GM21786 (cell line): ENCODE data around the gene KRT26.
"Not testable (repeated sequence)": the region's sequence is repeated elsewhere in the genome, so short reads cannot be mapped to it uniquely, and the experiment has no call there.

ENCODE experiments used
- ATAC-seq: cut with Tn5 transposase; IDR thresholded peaks from one replicate; pipeline ENCODE4 v1.9.1; 2021; ENCODE audit not compliant: unreplicated experiment

KRT26 gene

DNA sequence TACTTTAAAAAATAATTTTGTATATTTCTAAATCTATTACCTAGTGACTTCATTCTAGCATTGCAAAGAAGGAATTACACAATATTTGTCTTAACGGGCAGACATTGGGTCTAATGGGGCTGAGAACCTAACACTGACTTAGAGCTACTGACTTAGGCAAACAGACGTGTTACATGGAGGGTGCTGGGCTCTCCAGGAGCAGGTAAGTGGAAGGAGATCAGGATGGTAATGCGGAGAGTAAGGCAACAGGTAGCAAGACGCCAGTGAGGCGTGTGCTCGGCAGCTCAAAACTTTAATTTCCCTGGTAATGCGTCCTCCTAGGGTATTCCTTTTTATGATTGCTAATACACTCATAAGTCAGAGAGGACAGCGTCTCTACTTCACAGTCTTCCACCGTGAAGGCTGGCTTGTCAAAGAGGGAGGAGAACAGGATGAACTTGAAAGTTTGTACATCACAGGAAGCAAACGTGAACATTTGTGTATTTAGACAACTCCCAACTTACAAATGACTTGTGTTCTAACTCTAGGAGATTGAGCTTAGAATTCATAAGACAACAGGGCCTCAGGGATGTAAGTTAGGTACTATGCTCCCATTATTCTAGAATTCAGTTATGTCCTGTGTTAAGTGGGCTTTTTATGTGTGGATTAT lies 23.1 kb upstream of the KRT26 start:
- no peak for ATAC-seq

DNA sequence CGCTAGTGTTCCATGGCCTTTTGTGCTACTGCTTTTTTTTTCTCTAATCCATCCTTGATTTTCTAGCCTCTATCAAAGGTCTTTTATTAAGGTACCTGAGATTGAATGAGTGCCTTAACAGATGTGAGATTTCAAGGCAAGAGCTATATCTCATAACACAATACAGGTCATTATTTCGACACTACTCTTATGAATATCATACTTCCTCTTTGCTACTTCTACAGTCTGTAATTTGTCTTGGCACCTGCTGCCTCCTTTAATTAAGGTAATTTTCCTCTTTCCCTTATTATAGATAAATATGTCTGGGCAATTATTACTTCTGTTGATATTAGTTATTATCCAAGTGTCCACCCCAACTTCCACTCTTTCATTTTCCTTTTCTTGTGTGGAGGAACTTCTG lies 22.5 kb upstream of the KRT26 start:
- no peak for ATAC-seq

DNA sequence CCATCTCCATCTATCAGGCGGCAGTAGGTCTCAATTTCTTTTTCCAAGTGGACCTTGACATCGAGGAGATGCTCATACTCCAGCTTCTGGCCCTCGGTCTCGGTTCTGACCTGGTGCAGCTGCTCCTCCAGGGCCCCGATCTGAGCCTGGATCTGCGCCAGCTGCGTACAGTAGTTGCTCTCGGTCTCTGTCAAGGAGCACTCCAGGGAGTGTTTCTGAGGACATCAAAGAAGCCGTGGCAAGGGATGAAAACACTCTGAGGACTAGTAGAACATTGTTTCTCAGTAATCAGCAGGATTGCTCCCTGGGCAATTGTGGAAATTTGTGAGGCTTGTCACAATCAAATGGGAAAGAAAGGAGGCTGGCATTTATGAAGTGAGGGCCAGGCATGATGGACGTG lies 21.8 kb upstream of the KRT26 start:
- no peak for ATAC-seq

DNA sequence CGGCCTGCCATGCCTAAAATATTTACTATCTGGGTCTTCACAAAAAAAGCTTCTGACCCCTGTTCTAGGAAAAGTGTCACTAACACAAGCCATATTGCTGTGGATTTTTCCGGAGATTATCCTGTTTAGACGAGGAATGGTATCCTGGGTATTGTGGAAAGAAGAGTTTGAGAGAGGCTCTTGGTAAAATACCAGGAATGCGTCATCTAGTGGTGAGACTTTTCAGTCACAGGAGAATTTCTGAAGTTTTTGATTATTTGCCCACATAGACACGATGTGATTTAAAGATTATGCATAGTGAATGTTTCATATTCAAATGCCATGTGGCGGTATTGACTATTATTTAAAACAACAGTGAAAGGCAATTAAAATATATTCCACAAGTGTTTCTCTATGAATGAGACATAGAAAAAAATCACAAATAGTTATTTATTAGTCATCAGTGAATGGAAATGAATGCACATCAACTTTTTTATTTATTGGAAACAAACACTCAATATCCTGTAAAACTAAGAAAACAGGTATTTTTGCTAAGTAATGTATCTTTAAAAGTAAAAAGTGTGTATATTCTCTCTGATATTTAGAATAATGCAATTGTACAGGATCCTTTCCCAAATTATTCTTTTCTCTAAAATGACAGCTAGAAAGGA lies 19.9 kb upstream of the KRT26 start:
- no peak for ATAC-seq

DNA sequence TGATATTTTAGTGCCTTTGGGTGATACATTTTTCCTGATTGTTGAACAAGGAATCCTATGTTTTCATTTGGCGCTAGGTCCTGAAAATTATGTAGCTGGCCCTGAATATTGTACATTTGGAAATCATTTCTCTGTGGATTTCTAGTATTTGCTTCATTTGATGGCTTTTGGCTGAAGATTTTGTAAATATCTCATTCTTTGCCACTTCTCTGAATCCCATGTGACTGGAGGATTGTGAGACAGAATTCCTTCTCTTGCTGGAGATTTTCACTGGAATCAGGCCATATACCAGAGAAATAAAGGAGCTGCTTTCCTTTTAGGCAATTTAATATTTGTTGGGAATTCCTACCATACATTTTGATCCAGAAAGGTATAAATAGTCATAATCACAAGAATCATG lies 19.1 kb upstream of the KRT26 start:
- ATAC-seq: no peak

- no peak for ATAC-seq
Observed at GRCh38 chr17:40782450-40782849, 10.4 kb upstream of the KRT26 start, which contains the start of gene KRT27. KRT27 (minus strand) TSS chr17:40782550; CDS start chr17:40782493, 57 bp downstream.

DNA sequence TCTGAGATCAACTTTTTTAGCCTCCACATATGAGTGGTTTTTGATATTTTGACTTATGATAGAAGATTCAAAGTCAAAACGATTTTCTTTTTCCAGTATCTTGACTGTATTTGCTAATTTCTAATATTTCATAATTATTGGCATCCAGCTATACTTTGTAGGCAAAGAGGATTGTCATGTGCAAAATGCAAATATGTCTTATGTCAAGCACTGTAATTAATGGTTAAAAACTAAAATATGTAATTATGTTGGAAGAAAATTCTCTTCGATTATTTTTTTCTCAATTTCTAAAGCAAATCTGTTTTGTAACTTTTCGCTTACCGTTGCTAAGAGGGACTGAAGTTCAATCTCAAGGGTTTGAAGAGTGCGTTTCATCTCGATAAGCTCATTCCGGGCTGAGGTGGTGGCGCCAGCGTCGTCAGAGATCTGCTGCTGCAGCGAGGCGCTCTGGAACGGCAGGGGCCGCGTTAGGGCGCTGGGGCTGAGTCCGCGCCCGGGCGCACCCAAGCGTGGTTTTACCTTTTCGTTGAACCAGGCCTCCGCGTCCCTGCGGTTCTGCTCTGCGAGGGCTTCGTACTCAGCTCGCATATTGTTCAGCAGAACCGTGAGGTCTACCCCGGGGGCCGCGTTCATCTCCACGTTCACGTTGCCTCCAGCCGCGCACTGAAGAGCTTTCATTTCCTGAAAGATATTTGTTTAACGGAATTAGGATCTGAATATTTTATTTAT lies 7.3 kb upstream of the KRT26 start:
- ATAC-seq: no peak

GRCh38 chr17:40778461-40778860 lies 6.5 kb upstream of the KRT26 start:
- ATAC-seq: no peak

GRCh38 chr17:40777971-40778370 lies 6.0 kb upstream of the KRT26 start:
- ATAC-seq: no peak

DNA sequence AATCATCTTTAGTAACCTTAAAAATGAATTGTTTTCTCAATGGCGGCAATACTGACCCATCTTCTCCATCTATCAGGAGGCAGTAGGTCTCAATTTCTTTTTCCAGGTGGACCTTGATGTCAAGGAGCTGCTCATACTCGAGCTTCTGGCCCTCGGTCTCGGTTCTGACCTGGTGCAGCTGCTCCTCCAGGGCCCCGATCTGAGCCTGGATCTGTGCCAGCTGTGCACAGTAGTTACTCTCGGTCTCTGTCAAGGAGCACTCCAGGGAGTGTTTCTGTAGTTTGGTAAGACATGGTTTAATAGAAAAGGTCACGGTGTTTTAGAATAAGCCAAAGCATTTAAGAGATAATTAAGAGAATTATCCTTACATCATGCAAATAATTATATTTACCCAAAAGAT lies 5.5 kb upstream of the KRT26 start:
- no peak for ATAC-seq

DNA sequence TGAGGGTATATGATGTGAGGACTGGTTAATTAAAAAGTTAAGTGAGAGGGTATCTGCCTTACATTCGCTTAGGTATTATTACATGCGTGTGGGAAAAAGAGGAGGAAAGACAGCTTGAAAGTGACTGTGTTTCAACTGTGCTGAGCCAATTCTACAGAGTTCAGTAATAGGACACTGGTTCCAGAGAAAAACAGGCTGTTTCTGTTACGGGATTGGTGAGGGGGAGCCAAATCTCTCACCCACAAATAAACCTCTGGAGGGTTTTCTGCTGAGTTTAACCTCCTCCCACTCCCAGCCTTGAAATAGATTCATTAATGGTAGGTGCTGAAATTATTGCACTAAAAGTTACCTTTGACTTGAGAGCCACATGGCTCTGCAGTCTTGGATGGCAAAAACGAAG lies 3.9 kb upstream of the KRT26 start:
- ATAC-seq: no peak

GRCh38 chr17:40765657-40766056 lies 6.3 kb downstream of the KRT26 start:
- no peak for ATAC-seq

DNA sequence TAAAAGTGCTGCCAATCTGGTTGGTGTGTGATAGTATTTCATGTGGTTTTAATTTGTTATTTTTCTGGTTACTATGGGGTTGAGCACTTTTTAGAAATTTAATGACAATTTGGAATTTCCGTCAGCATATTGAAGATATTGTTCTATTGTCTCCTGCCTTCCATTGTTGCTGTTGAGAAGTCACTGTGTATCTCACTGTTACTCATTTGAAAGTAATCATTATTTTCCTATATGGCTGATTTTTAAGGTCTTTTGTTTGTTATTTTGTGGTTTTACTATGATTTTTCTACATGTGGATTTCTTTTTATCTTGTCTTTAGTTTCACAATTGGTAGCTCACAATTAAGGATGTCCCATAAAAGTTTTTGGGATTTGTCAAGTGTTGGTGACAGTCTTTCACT lies 8.2 kb downstream of the KRT26 start:
- ATAC-seq: no peak

DNA sequence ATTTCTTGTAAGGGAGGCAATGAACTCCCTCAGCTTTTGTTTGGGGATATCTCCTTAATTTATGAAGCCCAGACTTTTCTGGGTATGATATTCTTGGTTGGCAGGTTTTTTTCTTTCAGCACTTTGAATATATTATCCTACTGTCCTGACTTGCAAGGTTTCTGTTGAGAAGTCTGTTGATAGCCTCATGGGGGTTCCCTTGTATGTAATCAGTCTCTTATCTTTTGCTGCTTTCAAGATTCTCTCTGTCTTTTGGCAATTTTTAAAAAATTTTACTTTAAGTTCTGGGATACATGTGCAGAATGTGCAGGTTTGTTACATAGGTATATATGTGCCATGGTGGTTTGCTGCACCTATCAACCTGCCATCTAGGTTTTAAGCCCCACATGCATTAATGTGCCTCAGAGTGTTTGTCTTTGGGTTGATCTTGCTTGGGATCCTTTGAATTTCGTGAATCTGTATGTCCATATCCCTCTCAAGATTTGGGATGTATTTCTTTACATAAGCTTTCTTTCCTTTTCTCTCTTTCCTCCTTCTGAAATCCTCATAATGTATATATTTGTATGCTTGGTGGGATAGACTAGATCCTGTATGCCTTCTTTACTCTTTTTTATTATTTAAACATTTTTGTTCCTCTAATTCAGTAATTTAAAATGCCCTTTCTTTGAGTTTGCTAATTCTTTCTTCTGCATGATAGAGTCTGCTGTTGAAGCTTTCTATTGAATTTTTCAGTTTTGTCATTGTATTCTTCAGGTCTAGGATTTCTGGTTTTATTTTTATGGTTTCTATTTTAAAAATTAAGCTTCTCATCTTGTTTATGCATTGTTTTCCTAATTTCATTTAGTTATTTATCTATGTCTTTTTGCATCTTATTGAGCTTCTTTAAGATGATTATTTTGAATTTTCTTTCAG lies 11.6 kb downstream of the KRT26 start:
- ATAC-seq: no peak

GRCh38 chr17:40755231-40755630 lies 16.8 kb downstream of the KRT26 start, which contains the start of gene KRT25:
KRT25 (minus strand) TSS chr17:40755331; CDS start chr17:40755271, 60 bp downstream.
- no peak for ATAC-seq

GRCh38 chr17:40753804-40754203 lies 18.2 kb downstream of the KRT26 start:
- ATAC-seq: no peak

- no peak for ATAC-seq
Observed at GRCh38 chr17:40751065-40751464, 20.9 kb downstream of the KRT26 start.

GRCh38 chr17:40750391-40750790 lies 21.6 kb downstream of the KRT26 start:
- ATAC-seq: no peak

- ATAC-seq: not testable (repeated sequence)
Observed at GRCh38 chr17:40748666-40749065, 23.3 kb downstream of the KRT26 start.

DNA sequence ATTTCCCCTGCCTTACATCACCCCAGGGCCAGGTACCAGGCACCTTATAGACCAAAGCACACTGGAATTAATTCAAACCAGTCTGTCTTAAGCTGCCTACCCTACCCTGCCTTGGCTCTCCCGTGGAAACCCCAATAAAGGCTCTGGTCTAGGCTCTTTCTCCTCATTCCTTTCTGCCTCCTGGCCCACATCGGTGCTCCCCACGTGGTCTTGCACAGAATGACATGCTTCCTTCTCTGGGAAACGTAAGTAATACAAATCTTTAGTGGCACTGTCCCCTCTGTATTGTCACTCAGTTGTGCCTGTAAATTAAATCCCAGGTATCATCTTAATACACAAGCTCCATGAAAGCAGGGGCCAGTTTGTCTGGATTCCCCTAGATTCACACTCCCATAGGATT lies 33.4 kb downstream of the KRT26 start:
- ATAC-seq: no peak

- no peak for ATAC-seq
Observed at GRCh38 chr17:40735016-40735415, 37.0 kb downstream of the KRT26 start.
